Measurements from ENCODE around the gene CEACAM1. TPM values are rescaled to one million over a fixed set of nuclear protein-coding genes. Genes with fewer than 3 reads are reported as not detected.

The CEACAM1 gene
- total RNA-seq, 1 donor from 2014 or later, result 0.46 TPM

DNA sequence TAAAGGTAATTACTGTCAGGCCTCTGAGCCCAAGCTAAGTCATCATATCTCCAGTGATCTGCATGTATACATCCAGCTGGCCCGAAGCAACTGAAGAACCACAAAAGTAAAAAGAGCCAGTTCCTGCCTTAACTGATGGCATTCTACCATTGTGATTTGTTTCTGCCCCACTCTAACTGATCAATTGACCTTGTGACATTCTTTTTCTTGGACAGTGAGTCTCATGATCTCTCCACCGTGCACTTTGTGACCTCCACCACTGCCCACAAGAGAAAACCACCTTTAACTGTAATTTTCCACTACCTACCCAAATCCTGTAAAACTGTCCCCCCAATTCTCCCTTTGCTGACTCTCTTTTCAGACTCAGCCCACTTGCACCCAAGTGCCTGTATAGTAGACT is 68.4 kb downstream of the CEACAM1 start:
- H3K4me3 ChIP-seq (ENCODE audit: low read depth, low read length), result no peak overlapping the region
- DNase-seq (ENCODE audit: low read depth), result no peak
- TF ChIP-seq, protein P1, sequence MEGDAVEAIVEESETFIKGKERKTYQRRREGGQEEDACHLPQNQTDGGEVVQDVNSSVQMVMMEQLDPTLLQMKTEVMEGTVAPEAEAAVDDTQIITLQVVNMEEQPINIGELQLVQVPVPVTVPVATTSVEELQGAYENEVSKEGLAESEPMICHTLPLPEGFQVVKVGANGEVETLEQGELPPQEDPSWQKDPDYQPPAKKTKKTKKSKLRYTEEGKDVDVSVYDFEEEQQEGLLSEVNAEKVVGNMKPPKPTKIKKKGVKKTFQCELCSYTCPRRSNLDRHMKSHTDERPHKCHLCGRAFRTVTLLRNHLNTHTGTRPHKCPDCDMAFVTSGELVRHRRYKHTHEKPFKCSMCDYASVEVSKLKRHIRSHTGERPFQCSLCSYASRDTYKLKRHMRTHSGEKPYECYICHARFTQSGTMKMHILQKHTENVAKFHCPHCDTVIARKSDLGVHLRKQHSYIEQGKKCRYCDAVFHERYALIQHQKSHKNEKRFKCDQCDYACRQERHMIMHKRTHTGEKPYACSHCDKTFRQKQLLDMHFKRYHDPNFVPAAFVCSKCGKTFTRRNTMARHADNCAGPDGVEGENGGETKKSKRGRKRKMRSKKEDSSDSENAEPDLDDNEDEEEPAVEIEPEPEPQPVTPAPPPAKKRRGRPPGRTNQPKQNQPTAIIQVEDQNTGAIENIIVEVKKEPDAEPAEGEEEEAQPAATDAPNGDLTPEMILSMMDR (conservative IDR thresholded peaks at IDR 0.05; ENCODE audit: low read depth, low read length), result no peak

Other genes with a start within 250 kb of the CEACAM1 start
- 0.23 and 2.7 TPM in 2 replicates for gene PRR19, start 226.3 kb downstream of the CEACAM1 start, total RNA-seq
- 157 and 183 TPM in 2 replicates for gene PAFAH1B3, start 225.9 kb downstream of the CEACAM1 start, total RNA-seq
- gene TMEM145, start 215.2 kb downstream of the CEACAM1 start, total RNA-seq, result 0.63 TPM in 1 of 2 replicates, not detected in the other
- 16.5 and 30.2 TPM in 2 replicates for gene MEGF8, start 202.8 kb downstream of the CEACAM1 start, total RNA-seq
- 5.0 and 5.7 TPM in 2 replicates for gene CNFN, start 138.2 kb downstream of the CEACAM1 start, total RNA-seq
- 3.7 and 11.4 TPM in 2 replicates for gene LIPE, start 101.1 kb downstream of the CEACAM1 start, total RNA-seq
- not detected in 2 replicates for gene CXCL17, start 85.5 kb downstream of the CEACAM1 start, total RNA-seq
- gene CEACAM8, start 66.4 kb upstream of the CEACAM1 start, total RNA-seq, result not detected in 2 replicates
- gene PSG3, start 212.0 kb upstream of the CEACAM1 start, total RNA-seq, result 0.07 TPM in 1 of 2 replicates, not detected in the other
- gene PSG8, start 237.2 kb upstream of the CEACAM1 start, total RNA-seq, result 0.07 and 1.2 TPM in 2 replicates